Measurements from ENCODE around the gene TXN.
"Not testable (repeated sequence)": the region's sequence is repeated elsewhere in the genome, so short reads cannot be mapped to it uniquely, and the experiment has no call there.

The TXN gene

GRCh38 chr9:110207071-110207641, 49.2 kb downstream of the TXN start:
- Mint-ChIP-seq H3K4me3 (no peak overlapping the region), H3K4me1 (ENCODE audit: low read depth) (no peaks in the 10 kb centered on the region), H3K9me3 (no peaks in the 10 kb centered on the region), H3K27ac (no peak overlapping the region), H3K36me3 (ENCODE audit: low read depth) (no peaks in the 10 kb centered on the region), H3K27me3 (peaks cover 3% of the 10 kb centered on the region)
- DNase-seq: no peak

- Mint-ChIP-seq H3K27ac (no peak overlapping the region), H3K4me1 (ENCODE audit: low read depth) (no peaks in the 10 kb centered on the region), H3K9me3 (no peaks in the 10 kb centered on the region), H3K4me3 (no peak overlapping the region), H3K27me3 (peaks cover 3% of the 10 kb centered on the region), H3K36me3 (ENCODE audit: low read depth) (no peaks in the 10 kb centered on the region)
- no peak for DNase-seq
Observed at GRCh38 chr9:110206389-110206788, 49.9 kb downstream of the TXN start.

GRCh38 chr9:110205612-110206011, 50.7 kb downstream of the TXN start:
- not testable (repeated sequence) for H3K4me3 Mint-ChIP-seq; H3K27ac Mint-ChIP-seq; H3K9me3 Mint-ChIP-seq; H3K27me3 Mint-ChIP-seq; H3K4me1 Mint-ChIP-seq (ENCODE audit: low read depth); DNase-seq; H3K36me3 Mint-ChIP-seq (ENCODE audit: low read depth)

- no peaks in the 10 kb centered on the region for H3K4me1 Mint-ChIP-seq (ENCODE audit: low read depth)
- H3K27ac Mint-ChIP-seq: no peak overlapping the region
- no peaks in the 10 kb centered on the region for H3K36me3 Mint-ChIP-seq (ENCODE audit: low read depth)
- H3K27me3 Mint-ChIP-seq: peaks cover 6% of the 10 kb centered on the region
- H3K9me3 Mint-ChIP-seq: no peaks in the 10 kb centered on the region
- DNase-seq: no peak
- H3K4me3 Mint-ChIP-seq: no peak overlapping the region
Observed at GRCh38 chr9:110202232-110202631, 54.1 kb downstream of the TXN start.

- Mint-ChIP-seq H3K27ac (no peak overlapping the region), H3K36me3 (ENCODE audit: low read depth) (no peaks in the 10 kb centered on the region), H3K27me3 (peaks cover 3% of the 10 kb centered on the region), H3K4me3 (no peak overlapping the region), H3K4me1 (ENCODE audit: low read depth) (no peaks in the 10 kb centered on the region), H3K9me3 (no peaks in the 10 kb centered on the region)
- no peak for DNase-seq
Observed at GRCh38 chr9:110199643-110200042, 56.7 kb downstream of the TXN start.

GRCh38 chr9:110198357-110198756, 58.0 kb downstream of the TXN start:
- no peak overlapping the region for H3K4me3 Mint-ChIP-seq
- no peak overlapping the region for H3K27ac Mint-ChIP-seq
- H3K4me1 Mint-ChIP-seq (ENCODE audit: low read depth): no peaks in the 10 kb centered on the region
- no peaks in the 10 kb centered on the region for H3K36me3 Mint-ChIP-seq (ENCODE audit: low read depth)
- no peak for DNase-seq
- no peaks in the 10 kb centered on the region for H3K9me3 Mint-ChIP-seq
- H3K27me3 Mint-ChIP-seq: peaks cover 3% of the 10 kb centered on the region

- Mint-ChIP-seq H3K9me3 (no peaks in the 10 kb centered on the region), H3K27ac (no peak overlapping the region), H3K4me3 (no peak overlapping the region), H3K27me3 (peaks cover 3% of the 10 kb centered on the region), H3K4me1 (ENCODE audit: low read depth) (no peaks in the 10 kb centered on the region), H3K36me3 (ENCODE audit: low read depth) (no peaks in the 10 kb centered on the region)
- DNase-seq: no peak
Observed at GRCh38 chr9:110197330-110198187, 58.7 kb downstream of the TXN start.

- not testable (repeated sequence) for DNase-seq; H3K36me3 Mint-ChIP-seq (ENCODE audit: low read depth); H3K4me3 Mint-ChIP-seq; H3K27me3 Mint-ChIP-seq; H3K27ac Mint-ChIP-seq; H3K4me1 Mint-ChIP-seq (ENCODE audit: low read depth); H3K9me3 Mint-ChIP-seq
Observed at GRCh38 chr9:110196084-110196499, 60.2 kb downstream of the TXN start.
